Measurements from ENCODE around the gene SRBD1. TPM values are rescaled to one million over a fixed set of nuclear protein-coding genes. Genes with fewer than 3 reads are reported as not detected.

Gene SRBD1
- total and polyA plus RNA-seq, 2 of the 8 experiments (the other 6 are each of a cell fraction or from before 2014, with no cell fraction given): 4.6 to 20.0 TPM

DNA sequence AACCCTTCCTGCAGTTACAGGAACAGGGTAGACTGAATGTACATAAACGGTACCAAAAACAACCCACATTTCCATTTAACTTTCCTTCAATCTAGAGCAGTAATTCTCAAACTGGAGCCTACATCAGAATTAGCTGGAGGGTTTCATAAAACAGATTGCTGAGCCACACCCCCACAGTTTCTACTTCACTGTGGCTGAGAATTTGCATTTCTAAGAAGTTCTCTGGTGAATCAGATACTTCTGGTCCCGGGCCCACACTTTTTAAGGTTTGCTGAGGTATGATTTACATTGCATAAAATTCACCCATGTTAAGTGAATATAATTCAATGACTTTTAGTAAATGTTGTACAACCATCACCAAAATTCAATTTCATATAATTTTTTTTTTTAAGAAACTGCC, 113.7 kb downstream of the SRBD1 start:
- no peaks in the 10 kb centered on the region for H3K79me2 ChIP-seq (ENCODE audit: control insufficient read depth in 1 of 2, insufficient read depth in 2 of 2, low read length in 2 of 2)
- no peak overlapping the region for H2BK12ac ChIP-seq (ENCODE audit: low read depth, low read length)

More for the DNA sequence above, 113.7 kb downstream of the SRBD1 start:
- peaks cover 9 to 10% of the 10 kb centered on the region in 2 experiments for H3K9me3 ChIP-seq (ENCODE audit: insufficient read depth in 2 of 2, low read depth in 1 of 2, low read length in 1 of 2)
- DNase-seq (ENCODE audit: low read depth in 1 of 2, low spot score in 2 of 2) (no peak), FAIRE-seq (no peak)
- TF ChIP-seq FOSL1 (IDR thresholded peaks at IDR 0.05; ENCODE audit: insufficient read depth, low read depth, low read length): no peak
- TF ChIP-seq PHF8 (conservative IDR thresholded peaks at IDR 0.05; ENCODE audit: low read depth, low read length): no peak
- no peak for TF ChIP-seq CTBP2 (IDR thresholded peaks at IDR 0.05; ENCODE audit: borderline replicate concordance, insufficient read depth, insufficient read length, low read length)
- H3K79me1 ChIP-seq (ENCODE audit: low read depth, low read length): no peaks in the 10 kb centered on the region
- peaks cover 2% of the 10 kb centered on the region; the same call in 1 of the 2 replicates for H3K23me2 ChIP-seq (ENCODE audit: low read depth, low read length)
- no peak overlapping the region for H2BK5ac ChIP-seq (ENCODE audit: low read depth, low read length)
- no peak overlapping the region for H2AFZ ChIP-seq (ENCODE audit: low read length)
- H4K5ac ChIP-seq (ENCODE audit: insufficient read length, low read depth, low read length): no peak overlapping the region
- no peak overlapping the region for H4K8ac ChIP-seq (ENCODE audit: extremely low read depth, insufficient read depth, low read length)
- no peak overlapping the region for H3K9ac ChIP-seq (replicated peaks in 1 of 4; ENCODE audit: extremely low read depth in 1 of 4, low read depth in 3 of 4, low read length in 3 of 4)
- H2BK20ac ChIP-seq (ENCODE audit: low read length): no peak overlapping the region
- ChIA-PET POLR2A (ENCODE audit: partially characterized antibody) (no interaction called here), CTCF (ENCODE audit: partially characterized antibody) (interaction anchor here (0.6 to 1.9 kb wide), 2 partner anchors 326 to 516 kb away, joined by 3 to 13 read pairs; no protein-coding TSS in a partner anchor)
- no peaks in the 10 kb centered on the region for H4K20me1 ChIP-seq (replicated peaks in 1 of 2; ENCODE audit: control insufficient read depth in 1 of 2, insufficient read depth in 2 of 2, low read length in 2 of 2)
- no peak overlapping the region for H3K56ac ChIP-seq (replicated peaks; ENCODE audit: insufficient read length, low read depth, low read length)
- peaks cover 0 to 3% (median 0%) of the 10 kb centered on the region in 4 experiments; a peak in 2 of 7 replicates for H3K4me1 ChIP-seq (replicated peaks in 1 of 4; ENCODE audit: control insufficient read depth in 3 of 4, insufficient read depth in 4 of 4, low read length in 3 of 4)
- no peak overlapping the region for H3K4me3 ChIP-seq (ENCODE audit: extremely low read depth in 1 of 4, insufficient read depth in 2 of 4, low read depth in 3 of 4, low read length in 4 of 4)
- H2AK5ac ChIP-seq (ENCODE audit: low read depth, low read length): no peak overlapping the region
- no peak overlapping the region for H2BK120ac ChIP-seq (replicated peaks; ENCODE audit: low read depth, low read length)
- H3K4me2 ChIP-seq (ENCODE audit: insufficient read depth in 1 of 2, low read depth in 2 of 2, low read length in 2 of 2): no peak overlapping the region
- H3K27ac ChIP-seq (ENCODE audit: low read depth, low read length): no peak overlapping the region
- H3K14ac ChIP-seq (ENCODE audit: insufficient read length): no peak overlapping the region
- no peak overlapping the region for H3K18ac ChIP-seq (ENCODE audit: extremely low read depth, low read length)
- H4K91ac ChIP-seq (replicated peaks; ENCODE audit: insufficient read length, low read length): no peak overlapping the region
- H3K23ac ChIP-seq (ENCODE audit: insufficient read length): no peak overlapping the region
- WGBS, 2 experiments (ENCODE audit: extremely low coverage in 1 of 2, insufficient coverage in 1 of 2, insufficient read length in 1 of 2, insufficient replicate concordance in 2 of 2, low coverage in 1 of 2, low lambda C conversion rate in 2 of 2, missing lambda C conversion rate in 1 of 2): 77% methylated on average over 2 of the region's 2 CpGs; no CpG with 5 or more reads in 1 of the 2 experiments
- no peak overlapping the region for H2BK15ac ChIP-seq (ENCODE audit: low read length)
- no peak overlapping the region for H3K4ac ChIP-seq (replicated peaks; ENCODE audit: insufficient read length, low read depth, low read length)
- peaks cover 0 to 5% (median 1%) of the 10 kb centered on the region in 4 experiments; a peak in 2 of 8 replicates for H3K36me3 ChIP-seq (ENCODE audit: control insufficient read depth in 2 of 4, insufficient read depth in 4 of 4, low read length in 3 of 4)
- H3K27me3 ChIP-seq (replicated peaks in 1 of 4; ENCODE audit: control insufficient read depth in 3 of 4, extremely low read depth in 1 of 4, insufficient read depth in 3 of 4, low read length in 3 of 4): no peaks in the 10 kb centered on the region

All from H1 (cell line).